ENCODE measurements around the gene NRP2.

The NRP2 gene

DNA sequence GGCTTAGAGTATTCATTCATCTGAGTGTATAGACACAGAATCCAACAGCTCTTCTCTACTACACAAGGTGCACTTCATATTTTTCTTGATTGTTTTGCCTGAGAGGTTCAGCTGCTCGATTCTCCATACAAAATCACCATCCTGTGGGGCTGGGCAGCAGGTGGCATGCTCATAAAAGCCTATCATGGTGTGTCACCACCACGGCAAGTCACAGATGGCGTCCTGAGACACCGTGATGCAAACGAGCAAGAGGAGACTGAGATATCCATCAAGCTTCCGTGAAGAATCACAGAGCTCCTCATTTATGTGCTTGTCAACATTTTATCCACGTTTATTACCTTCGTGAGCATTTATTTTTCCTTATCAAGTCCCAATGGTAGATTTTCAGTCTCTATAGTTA lies 22.4 kb upstream of the NRP2 start:
- no peak for DNase-seq

DNA sequence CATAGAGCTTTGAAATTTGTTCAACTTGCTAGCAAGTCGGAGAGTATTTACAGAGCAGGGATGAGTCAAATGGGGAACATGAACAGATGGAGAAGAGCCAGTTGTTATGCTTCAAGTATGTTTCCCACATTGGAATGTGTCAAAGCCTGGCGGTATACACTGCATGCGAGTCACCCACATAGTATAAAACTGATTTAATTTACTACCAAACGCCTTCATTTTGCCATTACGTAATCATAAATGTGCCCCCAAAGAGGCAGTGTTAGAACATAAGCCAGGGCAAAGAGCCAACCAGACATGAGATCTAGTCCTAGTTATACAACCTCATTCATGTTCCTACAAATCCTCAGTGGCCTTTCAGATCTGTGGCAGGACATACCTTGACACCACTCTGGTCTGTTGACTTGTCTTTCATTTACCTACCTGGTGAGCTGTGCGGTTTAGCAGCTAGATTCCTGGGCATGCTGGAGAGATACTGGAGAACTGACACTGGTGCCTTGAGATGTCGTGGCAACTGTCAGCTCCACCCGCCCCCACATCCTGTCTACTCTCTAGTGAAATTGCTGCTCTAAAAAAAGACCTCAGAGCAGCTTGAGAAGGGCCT lies 21.7 kb upstream of the NRP2 start:
- peak; percentile 9 for DNase-seq

DNA sequence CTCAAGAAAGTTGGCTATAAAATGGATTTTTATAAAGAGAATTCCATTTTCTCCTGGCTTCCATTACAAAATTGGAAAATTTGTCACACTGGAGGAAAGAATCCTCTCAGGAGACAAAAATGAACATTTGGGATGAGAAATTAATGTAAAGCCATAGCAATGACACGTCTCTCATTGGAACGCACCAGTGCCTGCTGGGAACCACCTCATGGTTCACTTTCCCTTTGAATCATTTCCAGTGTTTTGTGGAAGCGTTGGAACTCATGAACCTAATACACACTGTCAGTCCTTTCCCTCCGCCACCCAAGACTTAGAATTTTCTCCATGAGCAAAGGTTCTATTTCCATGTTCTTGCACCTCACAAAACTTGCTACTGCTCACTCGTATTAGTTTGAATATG lies 21.0 kb upstream of the NRP2 start:
- DNase-seq = no peak

DNA sequence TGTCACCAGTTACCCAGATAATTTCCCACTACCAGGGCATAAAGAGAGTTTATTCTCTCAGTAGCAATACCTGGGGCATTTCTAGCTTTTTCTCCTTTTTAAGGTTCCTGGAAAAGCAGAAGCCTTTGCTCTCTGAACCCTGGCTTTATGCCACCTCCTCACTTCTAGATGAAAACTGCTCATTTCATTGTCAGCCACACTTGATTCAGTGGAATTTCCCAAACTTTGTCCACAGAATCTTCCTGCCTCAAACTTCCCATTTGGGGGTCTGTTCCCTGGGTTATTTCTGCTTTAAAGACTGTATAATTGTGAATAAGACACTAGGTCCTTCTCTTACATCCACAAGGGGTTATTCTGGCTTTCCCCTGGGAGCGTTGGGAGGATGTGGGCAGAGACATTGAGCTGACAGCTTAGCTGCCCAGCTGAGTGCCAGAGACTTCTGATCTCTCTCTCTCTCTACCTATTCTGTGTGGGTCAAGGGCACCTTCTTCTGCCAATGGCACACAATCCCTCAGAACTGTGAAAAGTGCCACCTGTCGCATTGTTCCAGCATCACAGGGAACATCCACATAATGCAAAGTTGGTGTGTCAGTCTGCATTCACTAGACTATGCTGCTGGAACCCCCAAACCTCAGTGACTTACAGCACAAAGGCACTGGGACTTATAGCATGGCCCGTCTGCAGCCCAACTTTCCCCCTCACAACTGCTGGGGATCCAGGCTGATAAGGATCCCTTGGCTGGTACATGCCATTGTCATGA lies 19.9 kb upstream of the NRP2 start:
- no peak for DNase-seq

DNA sequence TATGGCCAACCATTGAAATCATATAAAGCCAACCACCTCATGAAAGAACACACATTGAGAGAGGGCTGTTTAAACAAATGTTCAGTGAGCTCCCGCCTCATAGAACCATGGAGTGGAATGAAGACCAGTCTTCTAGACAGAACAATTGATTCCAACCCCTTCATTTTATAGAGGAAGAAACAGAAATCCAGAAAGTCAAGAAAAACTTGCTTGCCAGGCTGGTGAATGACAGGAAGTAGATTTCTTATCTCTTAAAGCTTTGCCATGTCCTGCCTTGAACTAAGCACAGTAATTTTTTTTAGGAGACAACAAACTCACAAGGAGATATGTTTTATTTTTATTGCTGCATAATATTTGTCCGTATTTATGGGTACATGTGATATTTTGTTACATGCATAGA lies 16.5 kb upstream of the NRP2 start:
- no peak for DNase-seq

DNA sequence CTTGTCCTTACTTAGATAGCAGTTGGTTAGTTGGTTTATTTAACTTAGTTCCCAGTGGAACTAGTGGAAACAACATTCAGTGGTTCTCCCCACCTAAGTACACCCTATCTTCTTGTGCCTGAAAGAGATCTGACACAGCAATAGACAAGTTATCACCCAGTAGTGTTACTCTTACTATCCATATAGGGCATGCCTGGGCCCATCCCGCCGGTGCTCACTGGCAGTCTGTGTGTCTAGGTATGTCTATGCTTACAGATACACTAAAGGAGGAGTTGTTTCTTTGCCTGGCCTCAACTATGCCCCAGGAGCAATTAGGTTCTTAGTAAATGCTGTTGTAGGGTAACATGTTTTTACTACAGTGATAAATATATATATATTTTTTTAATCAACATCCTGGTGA lies 12.0 kb upstream of the NRP2 start:
- no peak for DNase-seq

DNA sequence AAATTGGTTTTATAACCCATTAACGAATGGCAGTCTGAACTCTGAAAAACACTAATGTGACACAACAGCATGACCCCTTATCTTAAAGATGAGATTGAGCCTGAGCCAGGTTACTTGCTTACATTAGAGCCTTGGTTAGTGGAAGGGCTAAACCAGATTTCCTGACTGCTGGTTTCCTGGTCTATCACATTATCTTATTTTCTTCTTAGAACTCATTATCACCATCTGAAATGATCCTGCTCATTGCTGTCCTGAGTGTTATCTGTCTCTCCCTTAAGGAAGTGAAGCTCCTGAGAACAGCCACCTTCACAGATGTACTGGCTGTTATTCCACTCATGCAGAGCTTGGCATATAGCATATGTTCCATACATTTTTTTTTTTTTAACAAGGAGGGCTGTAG lies 9.0 kb upstream of the NRP2 start:
- DNase-seq = no peak

DNA sequence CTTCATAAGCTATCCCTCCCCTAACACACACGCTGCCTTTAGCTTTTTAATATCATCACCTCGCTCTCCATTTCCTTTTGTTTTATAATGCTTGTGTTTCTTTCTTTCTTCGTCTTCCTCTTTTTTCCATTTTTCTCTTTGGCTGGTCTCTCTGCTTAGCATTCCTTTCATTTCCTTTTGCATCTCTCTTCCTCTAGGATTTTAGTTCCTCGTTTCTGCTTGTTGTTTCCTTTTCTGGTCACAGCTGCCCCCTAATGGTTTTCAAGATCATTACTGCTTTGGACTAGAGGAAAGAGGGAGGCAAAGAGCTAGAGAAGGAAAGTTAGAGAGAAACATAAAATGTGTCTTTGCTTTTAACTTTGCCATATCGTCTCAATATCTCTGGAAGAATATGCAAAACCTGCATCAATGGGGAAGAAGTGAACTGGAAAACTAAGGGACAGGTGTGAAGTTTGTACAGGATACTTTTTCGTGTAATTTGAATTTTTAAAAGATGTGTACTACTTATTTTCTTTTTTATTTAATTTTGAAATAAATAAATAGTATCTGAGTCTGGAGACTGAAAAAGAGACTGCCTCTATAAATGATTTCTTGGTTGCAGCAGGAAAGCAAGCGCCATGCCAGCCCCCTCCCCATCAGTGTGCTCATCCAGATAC lies 6.3 kb upstream of the NRP2 start:
- DNase-seq = peak; percentile 27

DNA sequence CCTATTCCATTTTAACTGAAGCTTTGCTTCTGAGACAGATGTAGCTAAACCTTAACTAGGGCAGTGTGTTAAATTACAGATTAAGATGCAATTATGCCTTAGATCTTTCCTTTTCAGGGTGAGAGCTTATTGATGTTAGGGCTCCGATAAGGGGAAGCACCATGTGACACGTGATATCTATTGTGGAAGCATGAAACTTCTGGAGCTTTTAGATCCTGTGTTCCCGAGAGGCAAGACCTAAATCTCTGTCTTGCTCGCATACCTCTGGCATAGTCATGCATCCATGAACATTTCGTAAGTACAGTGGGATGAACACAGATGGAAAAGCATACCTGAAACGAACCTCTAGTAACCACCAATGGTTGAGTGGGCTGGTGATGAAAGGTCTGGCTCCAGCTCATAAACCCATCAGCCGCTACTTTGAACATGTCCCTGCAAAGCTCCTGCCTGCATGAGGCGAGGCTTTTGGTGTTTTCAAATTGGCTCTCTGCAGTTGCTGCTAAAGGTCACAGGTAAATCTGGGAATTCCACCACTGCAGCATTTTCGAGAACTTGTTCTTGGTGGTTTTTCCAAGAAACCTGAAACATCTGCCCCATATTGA lies 3.7 kb upstream of the NRP2 start:
- DNase-seq = no peak

DNA sequence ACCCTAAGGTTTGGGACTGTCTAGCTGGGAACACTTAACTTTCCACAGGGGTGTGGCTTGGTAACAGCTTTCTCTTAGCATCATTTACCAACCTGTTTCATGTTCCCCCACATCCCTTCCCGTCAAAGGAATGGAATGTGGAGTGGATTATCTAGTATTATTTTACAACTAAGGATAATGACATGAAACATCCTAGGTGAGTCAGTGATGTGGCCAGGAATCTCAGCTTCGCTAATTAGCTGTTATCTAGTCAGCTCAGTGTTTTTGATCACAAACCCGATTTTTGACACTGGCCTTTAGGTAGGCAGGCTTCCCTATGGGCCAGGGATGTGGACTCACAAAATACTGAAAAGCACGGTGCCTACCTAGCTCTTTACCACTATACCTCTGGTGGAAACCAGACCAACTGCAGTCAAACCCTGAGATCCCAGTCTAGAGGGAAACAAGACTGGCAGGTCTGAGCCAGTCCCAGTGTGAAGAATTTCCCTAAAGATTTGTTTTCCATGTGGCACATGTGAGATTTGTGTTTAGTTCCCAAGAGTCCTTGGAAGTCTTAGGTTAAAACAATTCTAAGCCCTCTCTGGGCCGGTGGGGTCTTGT lies 2.8 kb upstream of the NRP2 start:
- DNase-seq = no peak

DNA sequence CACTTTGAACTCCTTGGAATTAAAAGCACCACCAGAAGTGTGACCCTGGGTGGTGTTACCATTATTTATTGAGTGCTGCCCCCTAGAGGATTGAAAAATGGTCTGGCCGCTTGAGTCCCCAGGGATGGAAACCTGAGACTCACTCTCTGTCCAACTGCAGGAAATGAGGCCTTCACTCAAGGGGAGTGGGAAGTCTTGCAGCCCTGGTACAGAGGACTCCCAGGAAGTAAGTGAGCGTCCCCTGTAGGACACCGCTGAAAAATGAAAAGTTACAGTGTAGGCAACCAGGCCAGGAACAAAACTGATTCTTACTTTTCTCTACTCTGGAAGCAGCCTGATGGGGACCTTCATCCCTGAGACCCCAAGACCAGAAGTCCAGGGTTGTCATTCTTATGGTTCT lies 2.2 kb upstream of the NRP2 start:
- DNase-seq = peak; percentile 46

DNA sequence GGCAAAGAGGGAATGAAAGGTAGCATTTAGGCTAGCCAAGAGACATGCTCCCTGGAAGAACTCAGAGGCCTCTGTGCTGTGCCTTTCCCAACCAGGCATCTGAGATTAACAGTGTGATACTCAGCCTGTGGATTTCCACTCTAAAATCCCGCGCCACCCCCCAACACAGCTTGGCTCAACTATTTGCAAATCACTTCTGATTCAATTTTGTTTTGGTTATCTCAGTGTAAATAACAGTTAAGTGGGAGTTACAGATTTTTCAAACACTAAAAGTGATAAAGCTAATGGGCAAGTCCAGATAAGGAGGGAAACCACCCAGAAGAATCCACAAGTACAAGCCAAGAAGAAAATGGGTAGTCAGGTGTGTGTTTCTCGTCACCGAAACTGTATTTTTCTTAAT lies 1.4 kb upstream of the NRP2 start:
- DNase-seq = no peak

DNA sequence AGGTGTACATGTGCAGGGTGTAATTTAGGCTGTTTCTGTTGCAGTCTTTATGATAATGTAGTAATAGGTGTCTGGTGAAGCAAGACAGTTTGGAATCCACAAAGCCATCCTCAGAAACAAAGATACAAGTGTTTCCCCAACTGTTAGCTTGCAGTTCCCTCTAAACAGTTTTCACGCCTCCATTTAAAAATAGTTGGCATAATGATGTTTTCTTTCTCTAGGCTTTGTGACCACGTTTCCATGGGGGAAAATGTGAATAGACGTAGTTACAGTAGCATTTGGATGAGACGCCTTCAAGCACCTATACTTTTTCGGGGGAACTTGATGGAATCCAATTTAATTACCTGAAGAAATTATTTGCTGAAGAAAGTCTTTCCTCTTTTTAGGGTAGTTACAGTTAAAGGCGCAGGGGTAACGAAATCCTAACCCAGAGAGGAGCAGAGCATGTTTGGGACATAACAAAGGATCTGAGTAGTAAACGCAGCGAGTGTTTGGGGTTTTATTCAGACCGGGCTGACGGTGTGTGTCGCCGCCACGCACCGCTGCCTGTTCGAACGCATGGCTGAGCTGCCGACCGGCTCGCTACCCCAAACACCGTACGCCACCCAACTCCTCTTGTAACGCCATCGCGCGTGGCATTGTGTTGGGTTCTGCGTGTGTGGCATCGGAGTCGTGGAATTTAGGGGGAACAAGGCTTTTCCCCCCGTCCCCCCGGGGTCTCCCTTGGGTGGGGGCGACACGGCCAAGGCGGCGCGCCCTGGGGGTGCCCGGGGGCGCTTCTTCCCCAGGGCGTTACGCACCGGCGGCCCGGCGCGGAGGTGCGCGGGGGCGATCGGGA lies 681 bp upstream of the NRP2 start:
- DNase-seq = no peak

DNA sequence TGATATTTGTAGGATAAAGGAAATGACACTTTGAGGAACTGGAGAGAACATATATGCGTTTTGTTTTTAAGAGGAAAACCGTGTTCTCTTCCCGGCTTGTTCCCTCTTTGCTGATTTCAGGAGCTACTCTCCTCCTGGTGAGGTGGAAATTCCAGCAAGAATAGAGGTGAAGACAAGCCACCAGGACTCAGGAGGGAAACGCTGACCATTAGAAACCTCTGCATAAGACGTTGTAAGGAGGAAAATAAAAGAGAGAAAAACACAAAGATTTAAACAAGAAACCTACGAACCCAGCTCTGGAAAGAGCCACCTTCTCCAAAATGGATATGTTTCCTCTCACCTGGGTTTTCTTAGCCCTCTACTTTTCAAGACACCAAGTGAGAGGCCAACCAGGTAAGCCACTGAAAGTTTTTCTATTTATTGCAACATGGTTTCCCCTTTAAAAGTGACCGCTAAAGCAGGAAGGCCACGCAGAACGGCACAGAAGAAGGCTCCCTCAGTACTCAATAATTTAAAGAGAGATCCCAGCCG lies 735 bp downstream of the NRP2 start:
- DNase-seq = no peak

DNA sequence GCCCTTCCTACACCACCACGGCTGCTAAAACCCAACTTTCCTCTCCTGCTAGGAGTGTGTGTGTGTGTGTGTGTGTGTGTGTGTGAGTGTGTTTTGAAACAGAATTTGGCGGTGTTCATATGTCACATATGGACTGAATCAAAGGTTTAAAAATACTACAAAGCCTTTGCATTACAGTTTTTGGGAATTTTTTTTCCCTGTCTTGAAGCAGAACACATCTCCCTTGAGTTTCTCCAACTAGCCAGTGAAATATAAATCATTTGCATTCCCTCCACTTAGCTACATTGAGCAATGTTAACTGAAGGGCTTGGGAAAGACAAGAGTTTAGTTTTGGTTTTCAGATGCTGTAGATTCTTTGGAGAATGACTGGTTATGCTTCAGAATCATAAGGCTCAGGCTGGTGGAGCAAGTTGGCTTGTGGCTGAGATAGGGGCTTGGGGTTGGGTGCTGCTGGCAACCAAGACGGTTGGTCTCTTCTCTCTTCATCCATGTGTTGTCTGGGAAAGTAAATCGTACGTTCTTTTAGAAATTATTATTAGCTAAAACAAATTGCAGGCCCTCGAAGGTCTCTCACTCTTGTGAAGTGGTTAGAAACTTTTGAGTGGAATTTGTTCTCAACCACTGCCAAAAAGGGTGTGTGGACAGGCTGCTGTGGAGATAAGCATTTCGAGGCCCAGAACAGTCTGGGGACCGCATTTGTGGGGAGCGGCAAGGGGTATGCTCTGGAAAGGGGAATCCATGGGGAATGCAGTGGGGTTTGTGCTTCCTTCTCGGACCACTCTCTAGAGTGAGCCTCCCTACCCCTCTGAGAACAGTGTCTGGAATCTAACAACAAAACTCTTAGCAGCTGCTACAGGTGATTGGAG lies 1.4 kb downstream of the NRP2 start:
- DNase-seq = no peak

DNA sequence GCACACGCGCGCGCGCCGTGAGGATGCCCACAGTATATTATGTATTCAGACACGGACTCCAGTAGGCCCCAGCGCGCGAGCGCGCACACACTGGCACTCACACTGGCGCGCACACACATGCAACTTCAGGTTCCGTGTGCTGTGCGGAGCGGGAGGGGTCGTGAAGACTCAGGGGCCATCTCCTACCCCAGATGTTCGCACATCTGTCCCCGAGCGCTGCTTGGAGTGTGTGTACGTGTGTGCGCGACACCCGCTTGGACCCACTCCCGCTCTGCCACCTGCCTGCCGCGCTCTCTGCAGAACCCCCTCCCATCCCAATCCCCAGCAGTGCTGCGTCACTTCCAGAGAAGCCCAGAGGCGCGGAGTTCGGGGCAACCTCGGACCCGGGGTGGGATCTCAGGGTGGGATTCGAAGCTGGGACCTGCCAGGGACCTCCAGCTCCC lies 2.6 kb downstream of the NRP2 start:
- DNase-seq = no peak

DNA sequence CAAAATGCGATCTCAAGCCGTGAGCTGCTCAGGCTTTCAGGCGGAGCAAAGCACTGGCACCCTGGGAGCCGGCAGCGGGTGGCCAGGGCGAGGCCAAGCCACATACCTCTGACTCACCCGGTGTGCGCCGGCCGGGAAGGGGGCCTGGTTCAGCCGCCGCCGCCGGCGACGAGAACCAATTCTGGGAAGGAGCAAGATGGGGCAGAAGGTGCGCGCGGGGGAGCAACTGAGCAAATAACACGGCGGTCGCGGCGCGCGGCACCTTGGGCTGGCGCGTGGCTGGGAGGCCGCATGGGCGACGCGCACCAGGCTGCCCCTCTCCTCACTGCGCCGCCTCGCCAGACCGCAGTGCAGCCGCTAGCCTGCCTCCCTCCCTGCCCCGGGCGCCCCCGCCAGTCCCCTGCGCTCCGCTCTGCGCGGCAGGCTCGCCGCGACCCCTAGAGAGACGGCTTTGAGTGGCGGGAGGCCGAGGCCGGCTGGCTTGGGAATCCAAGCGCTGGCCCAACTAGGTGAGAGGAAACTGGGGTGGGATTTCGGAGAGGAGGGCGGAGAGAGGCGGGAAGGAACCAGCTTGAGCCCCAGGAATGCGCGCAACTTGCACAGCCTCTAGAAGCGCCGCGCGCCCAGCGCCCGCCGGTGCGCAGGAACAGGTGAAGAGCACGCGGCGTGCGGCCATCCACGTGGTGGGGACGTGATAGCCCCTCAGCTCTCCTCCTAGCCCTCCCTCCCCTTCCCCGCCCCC lies 3.2 kb downstream of the NRP2 start:
- DNase-seq = no peak

DNA sequence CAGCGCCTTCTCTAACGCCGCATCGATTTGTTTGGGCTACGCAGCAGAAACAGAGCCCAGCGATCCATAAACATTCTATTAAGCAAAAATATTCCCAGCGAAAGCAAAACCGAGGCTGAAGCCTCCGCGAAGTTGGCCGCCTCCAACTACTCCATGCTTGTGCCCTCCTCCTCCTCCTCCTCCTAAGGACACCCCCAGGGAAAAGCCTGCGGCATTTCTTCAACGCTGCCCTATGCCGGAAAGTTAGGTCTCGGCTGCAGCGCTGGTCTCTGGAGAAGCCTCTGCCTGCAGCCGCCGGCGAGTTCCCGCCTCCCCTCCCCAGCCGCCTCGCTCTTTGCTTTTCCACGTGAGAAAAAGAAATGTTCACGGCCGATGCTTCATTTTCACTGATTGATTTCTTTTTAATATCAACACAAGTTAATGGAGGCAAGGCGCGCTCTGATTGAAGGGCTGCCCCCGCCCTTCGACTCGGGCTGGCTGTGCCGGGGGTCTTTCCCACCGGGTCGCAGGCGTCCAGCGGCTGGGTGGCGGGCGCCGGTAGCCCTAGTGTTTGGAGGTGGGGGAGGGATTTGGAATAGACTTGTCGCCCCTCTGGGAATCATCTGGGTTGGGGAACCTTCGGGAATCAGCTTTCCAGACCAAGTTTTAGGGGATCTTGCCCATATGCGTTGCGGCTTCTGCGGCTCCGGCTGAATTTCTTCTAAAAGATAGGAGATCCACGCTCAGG lies 3.9 kb downstream of the NRP2 start:
- DNase-seq = no peak

DNA sequence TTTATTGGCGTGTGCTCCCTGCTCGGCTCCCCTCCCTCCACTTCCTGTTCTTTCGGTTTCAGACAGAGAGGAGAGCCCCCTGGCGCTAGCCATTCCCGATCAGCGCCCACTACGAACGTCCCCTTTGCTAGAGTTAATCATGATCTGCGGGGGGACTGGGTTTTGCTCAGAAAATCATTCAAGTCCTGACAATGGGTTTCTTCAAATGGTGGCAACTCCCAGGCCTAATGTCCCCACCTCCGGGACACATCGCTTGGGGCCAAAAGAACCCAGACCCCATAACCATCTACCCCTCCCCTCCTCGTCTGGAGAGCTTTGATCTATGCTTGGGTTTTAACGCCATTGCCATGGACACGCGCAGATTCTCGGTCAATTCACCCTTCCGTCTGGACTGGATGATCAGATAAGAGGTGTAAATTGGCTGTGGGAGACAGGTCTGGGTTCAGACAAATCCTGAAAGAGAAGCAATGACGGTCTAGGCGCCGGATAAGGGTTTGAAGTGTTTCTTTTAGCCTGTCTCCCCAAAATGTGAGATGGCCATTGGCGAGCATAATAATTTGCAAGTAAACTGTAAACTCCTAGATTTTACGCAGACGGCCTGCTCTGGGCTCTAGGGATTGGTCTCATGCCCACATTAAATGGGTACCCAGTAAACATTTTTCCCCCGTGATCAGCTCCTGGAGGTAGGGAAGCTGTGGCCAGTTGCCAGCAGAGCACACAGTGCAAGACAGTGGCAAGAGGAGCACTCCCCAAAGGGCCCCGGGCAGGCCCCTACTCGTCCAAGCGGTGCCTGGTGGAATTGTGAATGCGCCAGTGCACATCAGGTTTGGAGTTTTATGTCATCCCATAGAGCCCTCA lies 4.7 kb downstream of the NRP2 start:
- no peak for DNase-seq

Data from CD4-positive, alpha-beta T cell treated with Interleukin-12 subunit alpha and Interleukin-12 subunit beta, for 1 hour (primary cell).